ENCODE data around the gene AGAP4.
"Not testable (repeated sequence)": the region's sequence is repeated elsewhere in the genome, so short reads cannot be mapped to it uniquely, and the experiment has no call there.

GRCh38 chr10:45864264-45864663, 17.0 kb upstream of the AGAP4 start:
- not testable (repeated sequence) for TF ChIP-seq CTCF (IDR thresholded peaks at IDR 0.05; ENCODE audit: control extremely low read depth in 1 of 3, insufficient read depth in 1 of 3, low read depth in 1 of 3, low read length in 3 of 3); EZH2 (IDR thresholded peaks at IDR 0.05; ENCODE audit: low read depth, low read length, severe bottlenecking); POLR2AphosphoS5 (IDR thresholded peaks at IDR 0.05; ENCODE audit: low read depth, low read length); ZNF274 (IDR thresholded peaks at IDR 0.05; ENCODE audit: borderline replicate concordance, extremely low read depth, low read length); CBX5 (IDR thresholded peaks at IDR 0.05; ENCODE audit: low read depth, low read length); CHD2 (IDR thresholded peaks at IDR 0.05; ENCODE audit: low read length); POLR2A (IDR thresholded peaks at IDR 0.05; ENCODE audit: control extremely low read depth in 1 of 2, low read depth in 2 of 2, low read length in 2 of 2); ASH2L (IDR thresholded peaks at IDR 0.05; ENCODE audit: low read length); MAFK (IDR thresholded peaks at IDR 0.05; ENCODE audit: low read depth, low read length)

Measured in H1 (cell line).